Upper lobe of left lung (tissue), 4 donors: Measurements from ENCODE around the gene GRAMD4.

ENCODE experiments used
- EP300 ChIP-seq, 4 donors: sonication (generic); formaldehyde crosslinking; IDR thresholded peaks; one replicate each; pipeline ENCODE4 v1.5.1; 2017; ENCODE audit warnings: antibody characterized with exemption in 4 of 4, control low read depth in 2 of 4
- POLR2A ChIP-seq, 4 donors: fragments of 450-650 bp; IDR thresholded peaks; one replicate each; pipeline ENCODE4 v1.5.1; 2016 to 2017; ENCODE audit warnings: antibody characterized with exemption in 4 of 4, mild to moderate bottlenecking in 2 of 4
- POLR2AphosphoS5 ChIP-seq, 2 donors: sonication (generic); formaldehyde crosslinking; IDR thresholded peaks; one replicate each; pipeline ENCODE4 v1.5.1; 2017; ENCODE audit warnings: antibody characterized with exemption in 2 of 2
- TF ChIP-seq, protein P1 (sequence below), 6 experiments: fragments of 450-650 bp in 4 of 6; fragments of 200-600 bp in 2 of 6; sonication (generic) in 2 of 6; IDR thresholded peaks; one replicate each; pipeline ENCODE4 v1.5.1; 2016 to 2019; ENCODE audit warnings: antibody characterized with exemption in 6 of 6

DNA sequence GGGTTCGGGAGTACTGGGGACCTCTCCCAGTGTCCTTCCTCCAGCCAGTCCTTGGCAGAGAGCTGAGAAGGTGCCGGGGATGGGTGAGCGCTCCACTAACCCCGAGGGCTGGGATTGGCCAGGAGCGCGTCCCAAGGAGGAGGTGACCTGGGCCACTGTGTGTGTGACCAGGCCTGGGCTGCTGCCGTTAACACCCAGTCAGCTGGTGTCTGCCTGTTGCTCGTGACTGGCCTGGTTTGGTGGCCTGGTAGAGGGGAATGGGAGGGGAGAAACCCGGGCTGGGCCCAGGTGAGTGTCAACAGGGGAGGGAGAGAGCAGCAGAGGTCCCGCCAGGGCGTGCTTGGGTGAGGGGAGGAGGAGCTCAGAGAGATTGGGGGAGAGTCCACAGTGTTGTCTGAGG lies 29.9 kb upstream of the GRAMD4 start:
- TF ChIP-seq POLR2AphosphoS5 (IDR thresholded peaks at IDR 0.05): no peak
- TF ChIP-seq, protein P1, sequence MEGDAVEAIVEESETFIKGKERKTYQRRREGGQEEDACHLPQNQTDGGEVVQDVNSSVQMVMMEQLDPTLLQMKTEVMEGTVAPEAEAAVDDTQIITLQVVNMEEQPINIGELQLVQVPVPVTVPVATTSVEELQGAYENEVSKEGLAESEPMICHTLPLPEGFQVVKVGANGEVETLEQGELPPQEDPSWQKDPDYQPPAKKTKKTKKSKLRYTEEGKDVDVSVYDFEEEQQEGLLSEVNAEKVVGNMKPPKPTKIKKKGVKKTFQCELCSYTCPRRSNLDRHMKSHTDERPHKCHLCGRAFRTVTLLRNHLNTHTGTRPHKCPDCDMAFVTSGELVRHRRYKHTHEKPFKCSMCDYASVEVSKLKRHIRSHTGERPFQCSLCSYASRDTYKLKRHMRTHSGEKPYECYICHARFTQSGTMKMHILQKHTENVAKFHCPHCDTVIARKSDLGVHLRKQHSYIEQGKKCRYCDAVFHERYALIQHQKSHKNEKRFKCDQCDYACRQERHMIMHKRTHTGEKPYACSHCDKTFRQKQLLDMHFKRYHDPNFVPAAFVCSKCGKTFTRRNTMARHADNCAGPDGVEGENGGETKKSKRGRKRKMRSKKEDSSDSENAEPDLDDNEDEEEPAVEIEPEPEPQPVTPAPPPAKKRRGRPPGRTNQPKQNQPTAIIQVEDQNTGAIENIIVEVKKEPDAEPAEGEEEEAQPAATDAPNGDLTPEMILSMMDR (IDR thresholded peaks at IDR 0.05): no peak
- TF ChIP-seq EP300 (IDR thresholded peaks at IDR 0.05): no peak
- no peak for TF ChIP-seq POLR2A (IDR thresholded peaks at IDR 0.05)
